Kidney epithelial cell (primary cell): ENCODE data around the gene SNRPA1. TPM values are rescaled to one million over a fixed set of nuclear protein-coding genes. Genes with fewer than 3 reads are reported as not detected.

Source experiments
- DNase-seq: peaks from one replicate; pipeline ENCODE4 v3.0.0-alpha.2; 2010; ENCODE audit warnings: low read depth
- H3K27me3 ChIP-seq: 2 replicates; pipeline ENCODE4 v1.6.0; 2011; ENCODE audit warnings: low read length; ENCODE audit not compliant: control insufficient read depth, insufficient read depth
- H3K36me3 ChIP-seq: 2 replicates; pipeline ENCODE4 v1.5.1; 2011; ENCODE audit warnings: low read length; ENCODE audit not compliant: control insufficient read depth, insufficient read depth
- H3K4me3 ChIP-seq: 2 replicates; pipeline ENCODE4 v1.5.1; 2011; ENCODE audit warnings: low read depth, mild to moderate bottlenecking, control low read depth, low read length
- total RNA-seq: library from RNA; depleted of rRNA; stranded (reverse); fragments of >200 nt; gene quantifications from 2 replicates; pipeline ENCODE4 v1.2.3, GENCODE V29; 2015
- TF ChIP-seq, protein P1 (sequence below): IDR thresholded peaks from 2 replicates; pipeline ENCODE4 v1.5.1; 2011; ENCODE audit warnings: mild to moderate bottlenecking, moderate library complexity, low read length, control low read depth, inconsistent platforms; ENCODE audit not compliant: insufficient read depth, poor library complexity, severe bottlenecking

Gene SNRPA1
- total RNA-seq, 1 donor from 2014 or later: 39.8 TPM

GRCh38 chr15:101316529-101316928 lies 21.5 kb upstream of the SNRPA1 start:
- TF ChIP-seq, protein P1, sequence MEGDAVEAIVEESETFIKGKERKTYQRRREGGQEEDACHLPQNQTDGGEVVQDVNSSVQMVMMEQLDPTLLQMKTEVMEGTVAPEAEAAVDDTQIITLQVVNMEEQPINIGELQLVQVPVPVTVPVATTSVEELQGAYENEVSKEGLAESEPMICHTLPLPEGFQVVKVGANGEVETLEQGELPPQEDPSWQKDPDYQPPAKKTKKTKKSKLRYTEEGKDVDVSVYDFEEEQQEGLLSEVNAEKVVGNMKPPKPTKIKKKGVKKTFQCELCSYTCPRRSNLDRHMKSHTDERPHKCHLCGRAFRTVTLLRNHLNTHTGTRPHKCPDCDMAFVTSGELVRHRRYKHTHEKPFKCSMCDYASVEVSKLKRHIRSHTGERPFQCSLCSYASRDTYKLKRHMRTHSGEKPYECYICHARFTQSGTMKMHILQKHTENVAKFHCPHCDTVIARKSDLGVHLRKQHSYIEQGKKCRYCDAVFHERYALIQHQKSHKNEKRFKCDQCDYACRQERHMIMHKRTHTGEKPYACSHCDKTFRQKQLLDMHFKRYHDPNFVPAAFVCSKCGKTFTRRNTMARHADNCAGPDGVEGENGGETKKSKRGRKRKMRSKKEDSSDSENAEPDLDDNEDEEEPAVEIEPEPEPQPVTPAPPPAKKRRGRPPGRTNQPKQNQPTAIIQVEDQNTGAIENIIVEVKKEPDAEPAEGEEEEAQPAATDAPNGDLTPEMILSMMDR: no peak
- H3K4me3 ChIP-seq: no peak overlapping the region
- DNase-seq: no peak
- H3K36me3 ChIP-seq: no peaks in the 10 kb centered on the region
- H3K27me3 ChIP-seq: no peaks in the 10 kb centered on the region

DNA sequence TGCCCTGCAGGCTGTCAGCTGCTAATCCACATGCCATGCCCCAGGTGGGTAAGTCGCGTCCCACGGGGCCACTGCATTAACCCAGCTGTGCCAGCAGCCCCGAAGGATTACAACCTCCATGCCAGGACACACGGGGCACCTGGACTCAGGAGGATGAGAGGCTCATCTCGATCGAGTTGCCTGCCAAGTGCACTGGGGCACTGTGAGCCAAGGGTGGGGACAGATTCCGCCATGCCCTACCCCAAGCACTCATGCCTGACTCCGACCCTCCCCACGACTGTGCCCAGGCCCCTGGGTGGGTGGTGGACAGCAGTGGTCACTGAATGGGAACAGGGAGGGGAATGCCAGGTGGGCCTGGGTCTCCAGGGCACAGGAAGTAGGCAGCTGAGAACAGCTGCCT lies 20.7 kb upstream of the SNRPA1 start:
- no peak for DNase-seq
- H3K36me3 ChIP-seq: no peaks in the 10 kb centered on the region
- H3K4me3 ChIP-seq: no peak overlapping the region
- TF ChIP-seq, protein P1: no peak
- no peaks in the 10 kb centered on the region for H3K27me3 ChIP-seq

- Histone ChIP-seq H3K4me3 (no peak overlapping the region), H3K36me3 (no peaks in the 10 kb centered on the region), H3K27me3 (no peaks in the 10 kb centered on the region)
- TF ChIP-seq, protein P1: no peak
- DNase-seq: no peak
Measured at GRCh38 chr15:101314336-101315125, 19.5 kb upstream of the SNRPA1 start.

GRCh38 chr15:101313041-101313761 lies 18.2 kb upstream of the SNRPA1 start:
- no peaks in the 10 kb centered on the region for H3K27me3 ChIP-seq
- DNase-seq: no peak

GRCh38 chr15:101310508-101310907 lies 15.5 kb upstream of the SNRPA1 start:
- no peak for DNase-seq
- Histone ChIP-seq H3K4me3 (no peak overlapping the region), H3K27me3 (no peaks in the 10 kb centered on the region), H3K36me3 (no peaks in the 10 kb centered on the region)
- TF ChIP-seq, protein P1: no peak

More at GRCh38 chr15:101313041-101313761, 18.2 kb upstream of the SNRPA1 start:
- Histone ChIP-seq H3K4me3 (no peak overlapping the region), H3K36me3 (no peaks in the 10 kb centered on the region)
- TF ChIP-seq, protein P1: no peak
